Esophagus (tissue), 2 donors: Measurements from ENCODE around the gene RAET1L. TPM values are rescaled to one million over a fixed set of nuclear protein-coding genes. Genes with fewer than 3 reads are reported as not detected.

Experiments used
- H3K27ac ChIP-seq, 2 donors: one replicate each; pipeline ENCODE4 v1.5.1; 2013; ENCODE audit warnings: low read depth in 2 of 2, mild to moderate bottlenecking in 2 of 2, inconsistent platforms in 1 of 2, low read length in 1 of 2, moderate library complexity in 1 of 2
- H3K27me3 ChIP-seq, 2 donors: one replicate each; pipeline ENCODE4 v1.6.1; 2013; ENCODE audit warnings: low read length in 2 of 2, control low read depth in 1 of 2, mild to moderate bottlenecking in 1 of 2; ENCODE audit not compliant: insufficient read depth in 2 of 2, control insufficient read depth in 1 of 2
- H3K36me3 ChIP-seq, 2 donors: one replicate each; pipeline ENCODE4 v1.6.1; 2013; ENCODE audit warnings: low read length in 1 of 2; ENCODE audit not compliant: control insufficient read depth in 2 of 2, insufficient read depth in 2 of 2
- H3K4me1 ChIP-seq, 2 donors: one replicate each; pipeline ENCODE4 v1.6.1; 2013; ENCODE audit warnings: low read length in 1 of 2; ENCODE audit not compliant: control insufficient read depth in 2 of 2, insufficient read depth in 2 of 2
- H3K4me3 ChIP-seq, 2 donors: one replicate each; pipeline ENCODE4 v1.5.1; 2013; ENCODE audit warnings: low read length in 2 of 2, mild to moderate bottlenecking in 2 of 2, low read depth in 1 of 2, moderate library complexity in 1 of 2
- H3K9me3 ChIP-seq, 2 donors: one replicate each; pipeline ENCODE4 v1.6.1; 2013; ENCODE audit warnings: mild to moderate bottlenecking in 2 of 2, low read depth in 1 of 2, low read length in 1 of 2, moderate library complexity in 1 of 2; ENCODE audit not compliant: control insufficient read depth in 2 of 2, insufficient read depth in 1 of 2
- WGBS, 2 donors: extraction: QIAGEN DNeasy Blood & Tissue Kit; methylation state at CpG; one replicate each; pipeline ENCODE4 v1.1.7; 2013; 5-methylcytosine and 5-hydroxymethylcytosine counted together
- polyA plus RNA-seq, 2 donors: library from polyadenylated mRNA; stranded (reverse); fragments of 200-250 nt; gene quantifications; one replicate each; pipeline ENCODE4 v1.2.3, GENCODE V29; 2013
- donor health status: healthy with polysubstance abuse.
- donor health status: Bipolar disorder and iron deficiency.

RAET1L gene
- polyA plus RNA-seq, 2 donors: 33.9 to 75.3 TPM

DNA sequence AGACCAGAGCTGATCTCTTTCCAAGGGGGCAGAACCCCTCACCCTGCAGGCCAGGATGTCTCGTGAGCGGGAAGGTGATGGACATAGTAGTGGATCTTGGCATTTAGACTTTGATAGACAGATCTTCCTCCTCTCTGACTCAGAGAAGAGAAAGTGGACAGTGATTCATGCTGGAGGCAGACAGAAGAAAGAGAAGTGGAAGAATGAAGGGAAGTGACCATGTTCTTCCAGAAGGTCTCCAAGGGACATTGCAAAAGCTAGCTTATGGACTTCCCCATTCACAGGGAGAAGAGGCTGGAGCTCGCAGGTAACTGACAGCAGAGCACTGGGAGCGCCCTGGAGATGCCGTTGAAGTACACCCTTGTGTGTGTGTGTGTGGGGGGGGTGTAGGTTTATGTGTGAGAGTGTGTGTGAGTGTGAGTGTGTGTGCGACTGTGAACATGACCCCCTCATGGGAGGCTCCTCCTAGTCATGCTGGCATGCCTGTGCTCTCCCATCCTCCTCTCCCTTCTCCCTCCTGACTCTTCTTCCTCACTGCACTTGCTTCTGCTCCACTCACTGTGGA is 8.0 kb upstream of the RAET1L start:
- H3K36me3 ChIP-seq: no peaks in the 10 kb centered on the region
- no peak overlapping the region for H3K27ac ChIP-seq
- H3K27me3 ChIP-seq: peaks cover 0 to 8% of the 10 kb centered on the region in 2 donors
- H3K4me3 ChIP-seq: no peak overlapping the region
- WGBS, 2 donors: 88 to 94% methylated on average over 6 of the region's 6 CpGs
- H3K9me3 ChIP-seq: no peaks in the 10 kb centered on the region
- H3K4me1 ChIP-seq: peaks cover 0 to 13% of the 10 kb centered on the region in 2 donors

DNA sequence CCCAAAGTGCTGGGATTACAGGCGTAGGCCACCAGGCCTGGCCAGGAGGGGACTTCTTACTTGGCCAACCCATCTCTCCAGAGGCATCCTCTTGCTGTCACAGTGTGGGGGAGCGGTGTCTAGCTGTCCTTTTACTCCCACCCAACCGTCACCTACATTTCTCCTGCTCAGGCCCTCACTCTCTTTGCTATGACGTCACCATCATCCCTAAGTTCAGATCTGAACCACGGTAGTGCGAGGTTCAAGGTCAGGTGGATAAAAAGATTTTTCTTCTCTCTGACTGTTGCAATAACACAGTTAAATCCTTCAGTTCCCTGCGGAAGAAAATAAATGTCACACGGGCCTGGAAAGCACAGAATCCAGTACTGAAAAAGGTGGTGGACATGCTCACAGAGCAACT is 7.3 kb upstream of the RAET1L start:
- WGBS, 2 donors: 88 to 90% methylated on average over 8 of the region's 8 CpGs

GRCh38 chr6:150030611-150031010 is 5.3 kb upstream of the RAET1L start:
- no peak overlapping the region for H3K4me3 ChIP-seq
- 84 to 90% methylated on average over 3 of the region's 3 CpGs for WGBS, 2 donors
- H3K4me1 ChIP-seq: peaks cover 0 to 9% of the 10 kb centered on the region in 2 donors
- no peaks in the 10 kb centered on the region for H3K27me3 ChIP-seq
- H3K36me3 ChIP-seq: no peaks in the 10 kb centered on the region
- H3K27ac ChIP-seq: no peak overlapping the region
- H3K9me3 ChIP-seq: no peaks in the 10 kb centered on the region

More for the DNA sequence above, 7.3 kb upstream of the RAET1L start:
- Histone ChIP-seq H3K36me3 (no peaks in the 10 kb centered on the region), H3K9me3 (no peaks in the 10 kb centered on the region), H3K27me3 (peaks cover 0 to under 1% of the 10 kb centered on the region in 2 donors), H3K4me3 (no peak overlapping the region), H3K4me1 (peaks cover 0 to 6% of the 10 kb centered on the region in 2 donors), H3K27ac (no peak overlapping the region)

DNA sequence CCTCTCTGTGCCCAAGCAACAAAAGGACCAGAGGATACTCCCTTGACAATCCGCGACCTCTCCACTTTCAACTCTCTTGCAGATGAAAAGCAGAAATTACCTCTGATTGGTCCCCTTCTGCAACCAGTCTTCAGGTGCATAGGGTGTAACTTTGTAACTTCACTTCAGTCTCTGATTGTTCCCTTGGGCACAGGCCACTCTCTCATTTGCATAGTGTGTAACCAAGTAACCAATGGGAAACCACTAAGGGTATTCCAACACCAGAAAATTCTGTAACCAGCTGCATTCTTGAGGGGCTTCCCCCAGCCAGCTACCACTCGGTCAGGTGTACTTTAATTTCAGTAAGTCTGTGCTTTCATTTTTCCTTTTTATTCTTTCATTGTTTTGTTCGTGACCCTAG is 4.4 kb upstream of the RAET1L start:
- H3K27ac ChIP-seq: no peak overlapping the region
- H3K4me1 ChIP-seq: peaks cover 2 to 17% of the 10 kb centered on the region in 2 donors
- H3K9me3 ChIP-seq: no peaks in the 10 kb centered on the region
- no peak overlapping the region for H3K4me3 ChIP-seq
- no peaks in the 10 kb centered on the region for H3K36me3 ChIP-seq
- H3K27me3 ChIP-seq: no peaks in the 10 kb centered on the region
- 76 to 77% methylated on average over 4 of the region's 4 CpGs for WGBS, 2 donors

- peaks cover 2 to 19% of the 10 kb centered on the region in 2 donors for H3K4me1 ChIP-seq
- no peaks in the 10 kb centered on the region for H3K36me3 ChIP-seq
- WGBS, 2 donors: 87 to 88% methylated on average over 7 of the region's 7 CpGs
- H3K4me3 ChIP-seq: no peak overlapping the region
- no peak overlapping the region for H3K27ac ChIP-seq
- no peaks in the 10 kb centered on the region for H3K27me3 ChIP-seq
- H3K9me3 ChIP-seq: no peaks in the 10 kb centered on the region
Observed at GRCh38 chr6:150029276-150029675, 3.9 kb upstream of the RAET1L start.

GRCh38 chr6:150028799-150029198 is 3.5 kb upstream of the RAET1L start:
- peaks cover 2 to 19% of the 10 kb centered on the region in 2 donors for H3K4me1 ChIP-seq
- no peak overlapping the region for H3K4me3 ChIP-seq
- no peaks in the 10 kb centered on the region for H3K36me3 ChIP-seq
- no peaks in the 10 kb centered on the region for H3K9me3 ChIP-seq
- no peak overlapping the region for H3K27ac ChIP-seq
- H3K27me3 ChIP-seq: no peaks in the 10 kb centered on the region
- WGBS, 2 donors: 68 to 72% methylated on average over 8 of the region's 8 CpGs

DNA sequence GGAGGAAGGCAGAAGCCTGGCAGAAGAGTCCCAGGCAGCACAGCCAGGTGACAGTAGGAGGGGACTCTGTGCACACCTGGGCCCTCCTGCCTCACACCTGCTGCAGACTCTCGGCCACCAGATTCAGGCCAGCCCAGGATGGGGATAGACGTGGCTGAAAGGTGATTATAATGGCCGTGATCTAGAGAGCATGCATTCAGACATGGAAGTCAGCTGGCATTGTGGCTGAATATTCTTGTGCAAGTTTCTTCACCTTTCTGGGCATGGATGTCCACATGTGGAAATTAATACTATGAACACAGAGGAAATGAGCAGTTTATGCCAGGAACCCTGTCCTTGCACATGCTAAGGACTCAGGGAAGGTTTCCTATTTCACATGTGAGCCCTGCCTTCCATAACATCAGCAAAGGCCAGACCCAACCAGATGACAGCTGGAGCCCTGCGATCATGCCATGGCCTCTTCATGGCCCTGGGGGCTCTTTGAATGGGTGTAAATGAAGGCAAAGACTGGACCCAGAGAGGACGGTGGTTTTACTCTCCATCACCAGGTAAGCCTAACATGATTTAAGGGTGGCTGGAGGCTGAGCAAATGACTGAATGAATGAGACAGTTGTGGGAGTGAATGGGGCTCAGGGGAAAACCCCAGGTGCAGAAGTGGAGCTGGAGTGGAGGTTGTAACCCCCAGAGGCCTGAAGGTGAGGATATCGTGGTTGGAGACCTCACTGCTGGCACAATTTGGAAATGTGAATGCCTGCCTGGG is 2.7 kb upstream of the RAET1L start:
- no peaks in the 10 kb centered on the region for H3K27me3 ChIP-seq
- 83 to 85% methylated on average over 6 of the region's 6 CpGs for WGBS, 2 donors
- H3K36me3 ChIP-seq: no peaks in the 10 kb centered on the region
- no peaks in the 10 kb centered on the region for H3K9me3 ChIP-seq
- no peak overlapping the region for H3K4me3 ChIP-seq
- peaks cover 2 to 19% of the 10 kb centered on the region in 2 donors for H3K4me1 ChIP-seq
- no peak overlapping the region for H3K27ac ChIP-seq

DNA sequence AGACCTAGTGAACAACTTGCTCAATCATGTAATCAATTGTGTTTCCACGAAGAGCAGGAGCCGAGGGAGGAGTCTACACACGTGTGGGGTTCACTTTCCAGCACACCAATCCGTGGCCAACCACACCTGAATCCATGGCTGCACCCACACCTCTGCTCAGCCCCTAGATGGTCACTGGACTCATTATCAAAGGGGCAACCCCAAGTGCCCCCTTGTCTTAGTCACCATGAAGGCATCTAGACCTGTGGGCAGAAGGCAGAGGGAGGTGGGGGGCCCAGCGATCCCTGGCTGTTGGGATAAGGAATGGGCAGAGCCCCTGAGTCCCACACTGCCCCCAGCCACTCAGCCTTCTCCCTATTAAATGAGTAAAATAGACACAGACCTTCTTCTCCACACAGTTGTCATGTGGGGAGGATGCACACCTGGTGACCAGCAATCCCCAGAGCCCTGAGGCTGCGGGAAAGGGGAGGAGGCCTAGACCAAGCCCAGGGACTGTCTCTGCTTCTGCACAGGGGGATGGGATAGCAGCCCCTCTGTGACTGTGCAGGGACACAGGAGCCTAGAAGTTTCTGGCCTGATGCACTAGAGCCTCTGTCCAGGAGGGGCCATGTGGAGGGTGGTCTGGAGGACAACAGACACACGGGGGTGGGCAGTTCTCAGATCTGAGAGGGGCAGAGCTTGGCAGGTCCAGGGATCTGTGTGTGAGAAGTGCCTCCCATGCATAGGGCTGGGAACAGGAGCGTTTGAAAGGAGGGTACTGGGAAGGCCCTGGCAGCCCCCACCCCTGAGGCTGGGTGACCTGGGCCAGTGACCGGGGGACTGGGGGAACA is 1.9 kb upstream of the RAET1L start:
- no peak overlapping the region for H3K4me3 ChIP-seq
- H3K4me1 ChIP-seq: peaks cover 2 to 19% of the 10 kb centered on the region in 2 donors
- H3K27me3 ChIP-seq: no peaks in the 10 kb centered on the region
- whole genome bisulfite sequencing, 2 donors: 80% methylated on average over 9 of the region's 9 CpGs
- no peaks in the 10 kb centered on the region for H3K9me3 ChIP-seq
- H3K36me3 ChIP-seq: no peaks in the 10 kb centered on the region
- H3K27ac ChIP-seq: no peak overlapping the region

GRCh38 chr6:150024646-150025155 is 631 bp downstream of the RAET1L start:
- H3K27me3 ChIP-seq: no peaks in the 10 kb centered on the region

More at GRCh38 chr6:150024646-150025155, 631 bp downstream of the RAET1L start:
- H3K27ac ChIP-seq: peak overlapping the region in 1 of 2 donors; percentile 91
- H3K4me1 ChIP-seq: peaks cover 2 to 19% of the 10 kb centered on the region in 2 donors
- 37 to 38% methylated on average over 9 to 11 of the region's 11 CpGs for WGBS, 2 donors
- H3K36me3 ChIP-seq: no peaks in the 10 kb centered on the region
- H3K9me3 ChIP-seq: no peaks in the 10 kb centered on the region
- H3K4me3 ChIP-seq: peak overlapping the region; percentile 58 to 61
